Ammon's horn (tissue), 1 donor: ENCODE measurements around the gene PAX5.
"Not testable (repeated sequence)": the region's sequence is repeated elsewhere in the genome, so short reads cannot be mapped to it uniquely, and the experiment has no call there.

Experiments
- DNase-seq: peaks from one replicate; pipeline ENCODE4 v3.0.0-alpha.2; 2016; ENCODE audit warnings: low spot score

The PAX5 gene

GRCh38 chr9:36878986-36879982 lies 154.8 kb downstream of the PAX5 start:
- DNase-seq = no peak

- no peak for DNase-seq
These were observed 156.8 kb downstream of the PAX5 start for GRCh38 chr9:36877239-36877638.

GRCh38 chr9:36876056-36876455 lies 158.0 kb downstream of the PAX5 start:
- DNase-seq = no peak

GRCh38 chr9:36874921-36875320 lies 159.1 kb downstream of the PAX5 start:
- no peak for DNase-seq

- DNase-seq = no peak
These were observed 159.8 kb downstream of the PAX5 start for GRCh38 chr9:36874261-36874660.

- peak; percentile 74 for DNase-seq
These were observed 160.7 kb downstream of the PAX5 start for GRCh38 chr9:36873247-36873875.

- no peak for DNase-seq
These were observed 161.4 kb downstream of the PAX5 start for GRCh38 chr9:36872641-36873040.

- DNase-seq = no peak
These were observed 162.5 kb downstream of the PAX5 start for GRCh38 chr9:36871606-36872005.

GRCh38 chr9:36870960-36871359 lies 163.1 kb downstream of the PAX5 start:
- DNase-seq = no peak

GRCh38 chr9:36869605-36870004 lies 164.5 kb downstream of the PAX5 start:
- not testable (repeated sequence) for DNase-seq

GRCh38 chr9:36868586-36869282 lies 165.3 kb downstream of the PAX5 start:
- no peak for DNase-seq

- DNase-seq = no peak
These were observed 166.2 kb downstream of the PAX5 start for GRCh38 chr9:36867672-36868471.

GRCh38 chr9:36867241-36867640 lies 166.8 kb downstream of the PAX5 start:
- no peak for DNase-seq

GRCh38 chr9:36866840-36867239 lies 167.2 kb downstream of the PAX5 start:
- no peak for DNase-seq

- no peak for DNase-seq
These were observed 168.1 kb downstream of the PAX5 start for GRCh38 chr9:36865731-36866635.

GRCh38 chr9:36864491-36865410 lies 169.3 kb downstream of the PAX5 start:
- no peak for DNase-seq

- peak; percentile 54 for DNase-seq
These were observed 171.6 kb downstream of the PAX5 start for GRCh38 chr9:36862206-36863145.

- no peak for DNase-seq
These were observed 172.4 kb downstream of the PAX5 start for GRCh38 chr9:36861528-36862205.
